Mesenchymal stem cell (in vitro differentiated cells and primary cell): Measurements from ENCODE around the gene HOXC5.

Experiments
- DNase-seq: peaks from one replicate; pipeline ENCODE4 v3.0.0-alpha.2; 2013
- H2AFZ ChIP-seq: one replicate; pipeline ENCODE4 v1.6.1; 2013; ENCODE audit warnings: low read depth, mild to moderate bottlenecking, control low read depth, inconsistent platforms, low read length, moderate library complexity
- H2AK5ac ChIP-seq: 2 replicates; pipeline ENCODE4 v1.6.1; 2013; ENCODE audit warnings: low read length, moderate library complexity, mild to moderate bottlenecking, inconsistent platforms; ENCODE audit not compliant: severe bottlenecking
- H2BK120ac ChIP-seq: one replicate; pipeline ENCODE4 v1.6.1; 2013; ENCODE audit warnings: low read depth, mild to moderate bottlenecking, inconsistent platforms, low read length, moderate library complexity
- H2BK12ac ChIP-seq, 2 experiments: one replicate each; pipeline ENCODE4 v1.6.1; 2013; ENCODE audit warnings: inconsistent platforms in 2 of 2, low read length in 2 of 2, mild to moderate bottlenecking in 2 of 2, moderate library complexity in 2 of 2, control low read depth in 1 of 2
- H2BK15ac ChIP-seq: one replicate; pipeline ENCODE4 v1.6.1; 2013; ENCODE audit warnings: mild to moderate bottlenecking, low read depth, inconsistent platforms; ENCODE audit not compliant: poor library complexity, severe bottlenecking
- H2BK5ac ChIP-seq: 2 replicates; pipeline ENCODE4 v1.6.1; 2013; ENCODE audit warnings: low read depth, mild to moderate bottlenecking, low read length, control low read depth, inconsistent platforms; ENCODE audit not compliant: poor library complexity, severe bottlenecking
- H3K14ac ChIP-seq, 2 experiments: one replicate each; pipeline ENCODE4 v1.6.1; 2013; ENCODE audit warnings: inconsistent platforms in 2 of 2, low read length in 2 of 2, control low read depth in 1 of 2, mild to moderate bottlenecking in 1 of 2, moderate library complexity in 1 of 2
- H3K18ac ChIP-seq, 2 experiments: one replicate each; pipeline ENCODE4 v1.6.1; 2013; ENCODE audit warnings: inconsistent platforms in 2 of 2, low read length in 2 of 2, control low read depth in 1 of 2, low read depth in 1 of 2, mild to moderate bottlenecking in 1 of 2
- H3K23ac ChIP-seq, 2 experiments: one replicate each; pipeline ENCODE4 v1.6.1; 2013; ENCODE audit warnings: inconsistent platforms in 2 of 2, low read length in 2 of 2, mild to moderate bottlenecking in 2 of 2, moderate library complexity in 2 of 2, control low read depth in 1 of 2
- H3K27ac ChIP-seq: 2 replicates; pipeline ENCODE4 v1.5.1; 2013; ENCODE audit warnings: mild to moderate bottlenecking, moderate library complexity, low read length, control low read depth, inconsistent platforms; ENCODE audit not compliant: poor library complexity, severe bottlenecking
- H3K27me3 ChIP-seq, 2 experiments: 2 replicates each; pipeline versions ENCODE4 v1.6.1 to v1.7.0; 2013; ENCODE audit warnings: low read length in 2 of 2, mild to moderate bottlenecking in 2 of 2, moderate library complexity in 2 of 2, control low read depth in 1 of 2, inconsistent platforms in 1 of 2; ENCODE audit not compliant: control insufficient read depth in 1 of 2, insufficient read depth in 1 of 2
- H3K36me3 ChIP-seq, 2 experiments: 2 replicates each; pipeline versions ENCODE4 v1.6.1 to v1.7.0; 2013; ENCODE audit warnings: low read length in 2 of 2, control low read depth in 1 of 2, inconsistent platforms in 1 of 2, low read depth in 1 of 2, mild to moderate bottlenecking in 1 of 2; ENCODE audit not compliant: insufficient read depth in 2 of 2, control insufficient read depth in 1 of 2
- H3K4ac ChIP-seq, 2 experiments: one replicate each; pipeline ENCODE4 v1.6.1; 2013; ENCODE audit warnings: inconsistent platforms in 2 of 2, low read length in 2 of 2, mild to moderate bottlenecking in 2 of 2, moderate library complexity in 2 of 2, control low read depth in 1 of 2, low read depth in 1 of 2
- H3K4me1 ChIP-seq: 2 replicates; pipeline ENCODE4 v1.6.1; 2013; ENCODE audit warnings: low read depth, low read length, control low read depth; ENCODE audit not compliant: control insufficient read depth, insufficient read depth
- H3K4me2 ChIP-seq: 2 replicates; pipeline ENCODE4 v1.6.1; 2013; ENCODE audit warnings: low read length, mild to moderate bottlenecking, inconsistent platforms; ENCODE audit not compliant: poor library complexity, severe bottlenecking
- H3K4me3 ChIP-seq, 2 experiments: 2 replicates each; pipeline versions ENCODE4 v1.5.1 to v1.7.0; 2013; ENCODE audit warnings: low read length in 2 of 2, mild to moderate bottlenecking in 2 of 2, control low read depth in 1 of 2, low read depth in 1 of 2; ENCODE audit not compliant: insufficient read depth in 1 of 2
- H3K79me1 ChIP-seq: replicated peaks from 2 replicates; pipeline ENCODE4 v1.6.1; 2013; ENCODE audit warnings: mild to moderate bottlenecking, control low read depth, low read length, inconsistent platforms; ENCODE audit not compliant: poor library complexity, severe bottlenecking
- H3K9ac ChIP-seq: 2 replicates; pipeline ENCODE4 v1.7.0; 2013; ENCODE audit warnings: mild to moderate bottlenecking, low read length, moderate library complexity
- H3K9me3 ChIP-seq: 2 replicates; pipeline ENCODE4 v1.7.0; 2013; ENCODE audit warnings: mild to moderate bottlenecking, low read length; ENCODE audit not compliant: control insufficient read depth
- H4K8ac ChIP-seq: one replicate; pipeline ENCODE4 v1.6.1; 2013; ENCODE audit warnings: inconsistent platforms, mild to moderate bottlenecking, low read length, moderate library complexity
- H4K91ac ChIP-seq: one replicate; pipeline ENCODE4 v1.6.1; 2013; ENCODE audit warnings: mild to moderate bottlenecking, low read length, inconsistent platforms
- WGBS: methylation state at CpG from one replicate; pipeline ENCODE4 v1.1.7; 2013; ENCODE audit warnings: mixed read lengths; 5-methylcytosine and 5-hydroxymethylcytosine counted together

HOXC5 gene

DNA sequence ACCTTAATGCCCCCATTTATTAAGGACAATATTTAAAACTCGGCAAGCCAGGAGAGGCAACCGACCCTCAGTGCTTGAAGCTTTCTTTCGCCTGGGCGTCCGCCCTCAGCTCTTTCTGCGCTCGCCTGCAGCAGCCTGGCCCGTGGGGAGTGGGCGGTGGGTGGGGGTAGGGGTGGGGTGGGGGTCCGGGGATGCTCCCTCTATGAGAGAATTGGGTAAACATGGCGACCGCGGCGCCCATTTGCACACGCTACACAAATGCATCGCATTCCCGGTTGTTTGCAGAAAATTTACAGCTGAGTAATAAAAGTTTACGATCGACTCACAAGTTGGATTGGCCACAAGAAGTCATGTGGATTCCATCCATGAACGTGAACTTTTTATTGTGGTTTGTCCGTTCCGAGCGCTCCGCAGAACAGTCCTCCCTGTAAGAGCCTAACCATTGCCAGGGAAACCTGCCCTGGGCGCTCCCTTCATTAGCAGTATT, 16.3 kb upstream of the HOXC5 start:
- H3K23ac ChIP-seq = no peak overlapping the region
- H3K14ac ChIP-seq = no peak overlapping the region
- no peaks in the 10 kb centered on the region for H3K36me3 ChIP-seq
- H3K79me1 ChIP-seq = no peaks in the 10 kb centered on the region
- H4K91ac ChIP-seq = peak overlapping the region; percentile 95
- H2BK12ac ChIP-seq = no peak overlapping the region
- H3K9ac ChIP-seq = peak overlapping the region; percentile 96
- H3K27me3 ChIP-seq = no peaks in the 10 kb centered on the region
- peak overlapping the region; percentile 63 for H3K4me2 ChIP-seq
- peaks cover 26% of the 10 kb centered on the region for H3K4me1 ChIP-seq
- peak overlapping the region; percentile 98 for H3K27ac ChIP-seq
- under 1% methylated on average over 19 of the region's 25 CpGs for WGBS
- H3K18ac ChIP-seq = peak overlapping the region; percentile 5 to 91
- peak; percentile 93 for DNase-seq
- no peak overlapping the region for H4K8ac ChIP-seq
- H2BK120ac ChIP-seq = peak overlapping the region; percentile 45
- peak overlapping the region; percentile 60 for H2BK5ac ChIP-seq
- H2AK5ac ChIP-seq = no peak overlapping the region
- no peak overlapping the region for H2AFZ ChIP-seq
- H3K4me3 ChIP-seq = peak overlapping the region in 1 of 2 experiments; percentile 91
- no peaks in the 10 kb centered on the region for H3K9me3 ChIP-seq
- peak overlapping the region; percentile 63 for H2BK15ac ChIP-seq
- H3K4ac ChIP-seq = peak overlapping the region in 1 of 2 experiments; percentile 52

GRCh38 chr12:54017027-54017788, 15.6 kb upstream of the HOXC5 start:
- Histone ChIP-seq H3K27me3 (no peaks in the 10 kb centered on the region), H2BK5ac (peak overlapping the region; percentile 90), H2AK5ac (peak overlapping the region; percentile 49), H2BK120ac (peak overlapping the region; percentile 56), H3K4me1 (peaks cover 30% of the 10 kb centered on the region), H3K23ac (no peak overlapping the region), H2BK15ac (peak overlapping the region; percentile 19), H4K91ac (peak overlapping the region; percentile 75), H3K27ac (peak overlapping the region; percentile 98), H2BK12ac (peak overlapping the region in 1 of 2 experiments; percentile 12), H3K4ac (peak overlapping the region; percentile 68 to 88), H3K9ac (peak overlapping the region; percentile 96), H3K4me2 (peak overlapping the region; percentile 49), H3K18ac (peak overlapping the region; percentile 34 to 73), H3K36me3 (no peaks in the 10 kb centered on the region), H3K4me3 (peak overlapping the region; percentile 54 to 91), H3K79me1 (no peaks in the 10 kb centered on the region), H4K8ac (peak overlapping the region; percentile 66), H3K14ac (no peak overlapping the region), H2AFZ (no peak overlapping the region), H3K9me3 (no peaks in the 10 kb centered on the region)
- peak; percentile 80 for DNase-seq
- WGBS = under 1% methylated on average over 20 of the region's 24 CpGs

- H4K91ac ChIP-seq = peak overlapping the region; percentile 100
- H3K9me3 ChIP-seq = no peaks in the 10 kb centered on the region
- peak overlapping the region; percentile 99 for H3K18ac ChIP-seq
- 2% methylated on average over 32 of the region's 34 CpGs for WGBS
- H3K27ac ChIP-seq = peak overlapping the region; percentile 98
- peak overlapping the region in 1 of 2 experiments; percentile 75 for H3K14ac ChIP-seq
- peak overlapping the region; percentile 87 to 99 for H3K4ac ChIP-seq
- H2BK12ac ChIP-seq = peak overlapping the region in 1 of 2 experiments; percentile 69
- no peaks in the 10 kb centered on the region for H3K27me3 ChIP-seq
- H3K36me3 ChIP-seq = no peaks in the 10 kb centered on the region
- peak overlapping the region; percentile 3 for H2AK5ac ChIP-seq
- H2AFZ ChIP-seq = peak overlapping the region; percentile 3
- H3K79me1 ChIP-seq = no peaks in the 10 kb centered on the region
- DNase-seq = peak; percentile 96
- peak overlapping the region; percentile 54 to 91 for H3K4me3 ChIP-seq
- H2BK15ac ChIP-seq = peak overlapping the region; percentile 92
- peak overlapping the region; percentile 96 for H3K9ac ChIP-seq
- peak overlapping the region; percentile 60 for H2BK5ac ChIP-seq
- H4K8ac ChIP-seq = peak overlapping the region; percentile 90
- peak overlapping the region; percentile 93 for H3K4me2 ChIP-seq
- peaks cover 29% of the 10 kb centered on the region for H3K4me1 ChIP-seq
- H2BK120ac ChIP-seq = peak overlapping the region; percentile 96
- peak overlapping the region; percentile 56 to 63 for H3K23ac ChIP-seq
These were observed 14.9 kb upstream of the HOXC5 start for GRCh38 chr12:54017878-54018467.

DNA sequence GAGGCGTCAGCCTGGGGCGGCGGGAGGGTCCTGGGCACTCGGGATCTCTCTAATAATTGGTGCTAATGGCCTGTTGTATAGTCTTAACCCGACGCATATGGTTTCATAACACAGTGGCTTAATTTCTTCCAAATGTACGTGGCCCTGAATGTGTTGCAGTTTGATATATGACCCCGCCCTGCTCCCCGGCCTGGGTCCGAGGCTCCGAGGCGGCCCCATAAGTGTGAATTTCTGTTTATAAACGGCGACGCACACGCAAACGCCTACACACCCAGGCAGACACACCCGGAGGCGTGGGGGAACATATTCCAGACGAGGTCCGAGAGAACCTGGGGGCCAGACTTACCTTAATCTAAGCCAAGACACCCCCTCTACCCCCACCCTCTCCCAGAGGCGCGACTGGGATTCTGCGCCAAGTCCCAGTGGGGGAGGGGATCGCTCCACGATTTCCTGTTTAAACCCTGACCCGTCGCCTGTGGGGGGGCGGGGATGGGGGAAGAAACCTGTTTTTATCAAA, 14.3 kb upstream of the HOXC5 start:
- peak overlapping the region; percentile 50 to 69 for H2BK12ac ChIP-seq
- H3K79me1 ChIP-seq = no peaks in the 10 kb centered on the region
- WGBS = 3% methylated on average over 9 of the region's 29 CpGs
- H2AK5ac ChIP-seq = peak overlapping the region; percentile 3
- peak overlapping the region; percentile 90 for H4K8ac ChIP-seq
- DNase-seq = peak; percentile 68
- H2BK5ac ChIP-seq = peak overlapping the region; percentile 90
- no peaks in the 10 kb centered on the region for H3K36me3 ChIP-seq
- no peaks in the 10 kb centered on the region for H3K27me3 ChIP-seq
- H2AFZ ChIP-seq = peak overlapping the region; percentile 3
- peak overlapping the region in 1 of 2 experiments; percentile 75 for H3K14ac ChIP-seq
- peak overlapping the region; percentile 93 for H3K4me2 ChIP-seq
- peak overlapping the region; percentile 93 for H3K27ac ChIP-seq
- peak overlapping the region; percentile 100 for H4K91ac ChIP-seq
- peak overlapping the region; percentile 99 for H3K18ac ChIP-seq
- peak overlapping the region; percentile 92 for H2BK15ac ChIP-seq
- H3K4me1 ChIP-seq = peaks cover 27% of the 10 kb centered on the region
- no peaks in the 10 kb centered on the region for H3K9me3 ChIP-seq
- H3K23ac ChIP-seq = peak overlapping the region; percentile 56 to 97
- peak overlapping the region; percentile 54 to 91 for H3K4me3 ChIP-seq
- H3K4ac ChIP-seq = peak overlapping the region; percentile 87 to 99
- H2BK120ac ChIP-seq = peak overlapping the region; percentile 100
- H3K9ac ChIP-seq = peak overlapping the region; percentile 96
